HL-60/S4 (cell line): ENCODE data around the gene OPN1LW.
"Not testable (repeated sequence)": the region's sequence is repeated elsewhere in the genome, so short reads cannot be mapped to it uniquely, and the experiment has no call there.

ENCODE experiments used
- in situ Hi-C: fragments of 300-500 bp; cut with MboI; formaldehyde crosslinking; loops from 2 replicates; pipeline ENCODE4 v1.14.3; 2022; ENCODE audit warnings: low sequenced_read_pairs

Gene OPN1LW

DNA sequence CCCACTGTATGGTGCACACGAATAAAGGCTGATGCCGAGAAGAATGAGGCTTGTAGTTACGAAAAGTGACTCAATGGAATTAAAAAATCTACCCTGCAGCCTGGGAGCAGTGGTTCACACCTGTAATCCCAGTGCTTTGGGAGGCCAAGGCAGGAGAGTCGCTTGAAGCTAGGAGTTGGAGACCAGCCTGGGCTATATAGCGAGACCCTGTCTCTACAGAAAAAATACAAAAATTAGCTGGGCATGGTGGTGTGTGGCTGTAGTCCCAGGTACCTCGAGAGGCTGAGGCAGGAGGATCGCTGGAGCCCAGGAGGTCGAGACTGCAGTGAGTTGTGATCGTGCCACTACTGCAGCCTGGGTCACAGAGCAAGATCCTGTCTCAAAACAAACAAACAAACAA, 11.7 kb upstream of the OPN1LW start:
- in situ Hi-C loops: no loop called here

DNA sequence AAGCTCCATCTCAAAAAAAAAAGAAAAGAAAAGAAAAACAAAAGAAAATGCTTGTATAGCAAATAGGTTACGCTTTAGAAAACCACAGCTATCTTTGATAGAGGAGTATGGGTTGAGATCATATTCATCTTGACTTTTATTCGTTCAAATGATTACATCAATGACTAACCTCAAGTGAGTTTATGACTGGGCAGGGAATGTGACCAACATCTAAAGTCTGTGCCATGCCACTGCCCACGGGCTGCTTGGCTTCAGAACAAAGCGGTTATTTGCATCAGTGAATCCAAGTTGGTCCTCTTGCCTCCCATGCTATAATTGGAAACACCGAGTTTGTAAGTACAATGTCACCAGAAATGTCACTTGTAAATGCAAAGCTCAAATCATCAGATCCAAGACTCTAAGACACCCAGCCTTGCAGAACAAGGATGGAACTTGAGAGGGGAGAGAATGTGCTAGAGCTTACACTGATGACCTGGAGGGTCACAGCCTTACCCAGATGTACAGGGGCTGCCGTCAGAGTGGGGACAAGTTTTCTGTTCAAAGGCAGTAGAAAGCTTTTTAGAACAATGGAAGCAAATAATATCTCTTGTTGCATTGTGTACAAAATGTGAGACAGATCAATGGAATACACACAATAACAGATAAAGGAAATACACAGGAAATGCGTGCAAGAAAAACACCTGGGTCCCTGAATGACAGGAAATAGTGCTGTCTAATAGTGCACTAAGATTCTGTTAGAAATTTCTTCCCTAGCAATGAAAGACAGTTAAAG, 8.4 kb upstream of the OPN1LW start:
- in situ Hi-C loops: no loop called here

DNA sequence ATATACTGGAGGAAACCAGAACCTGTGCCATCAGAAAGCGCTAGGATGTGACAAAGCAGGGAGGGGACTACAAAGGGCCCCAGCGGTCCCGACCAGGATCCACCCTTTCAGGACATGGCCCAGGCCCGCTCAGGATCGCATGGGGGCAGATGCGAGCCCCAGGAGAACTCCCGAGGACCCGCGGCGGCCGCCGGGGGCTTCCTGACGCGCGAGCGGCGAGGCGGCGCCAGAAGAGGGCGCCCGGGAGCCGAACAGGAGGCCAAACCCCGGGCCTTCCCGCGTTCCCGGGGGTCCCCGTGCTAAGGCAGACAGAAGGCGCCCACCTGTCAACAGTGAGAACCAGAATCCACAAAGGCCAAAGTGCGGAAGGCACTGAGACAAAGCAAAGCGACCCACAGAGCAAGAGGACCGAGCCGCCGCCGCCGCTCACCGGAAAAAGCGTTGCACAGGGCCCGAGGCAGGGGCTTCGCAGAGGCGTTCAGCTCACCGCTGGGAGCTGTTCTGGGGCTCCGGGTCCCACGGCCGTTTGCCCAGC, 7.3 kb upstream of the OPN1LW start:
- in situ Hi-C loops: no loop called here

DNA sequence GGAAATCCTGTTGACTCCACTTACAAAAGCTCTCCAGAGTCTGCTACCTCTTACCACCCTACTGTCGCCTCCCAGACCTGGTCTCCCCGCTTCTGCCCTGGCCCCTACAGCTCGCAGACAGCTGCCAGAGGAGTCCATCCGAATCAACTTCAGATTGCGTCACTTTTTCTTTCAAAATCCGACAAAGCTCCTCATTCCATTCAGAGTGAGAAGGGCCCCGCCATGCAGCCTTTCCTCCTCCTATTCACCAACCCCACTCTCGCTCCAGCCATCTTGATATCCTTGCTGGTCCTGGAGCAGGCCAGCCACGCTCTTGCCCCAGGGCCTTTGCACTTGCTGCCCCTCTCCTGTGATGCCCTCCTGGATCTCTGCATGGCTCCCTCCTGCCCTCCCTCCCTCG, 5.2 kb upstream of the OPN1LW start:
- in situ Hi-C loops: no loop called here

DNA sequence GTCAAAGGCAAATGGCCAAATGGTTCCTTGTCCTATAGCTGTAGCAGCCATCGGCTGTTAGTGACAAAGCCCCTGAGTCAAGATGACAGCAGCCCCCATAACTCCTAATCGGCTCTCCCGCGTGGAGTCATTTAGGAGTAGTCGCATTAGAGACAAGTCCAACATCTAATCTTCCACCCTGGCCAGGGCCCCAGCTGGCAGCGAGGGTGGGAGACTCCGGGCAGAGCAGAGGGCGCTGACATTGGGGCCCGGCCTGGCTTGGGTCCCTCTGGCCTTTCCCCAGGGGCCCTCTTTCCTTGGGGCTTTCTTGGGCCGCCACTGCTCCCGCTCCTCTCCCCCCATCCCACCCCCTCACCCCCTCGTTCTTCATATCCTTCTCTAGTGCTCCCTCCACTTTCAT, 3.8 kb upstream of the OPN1LW start:
- in situ Hi-C loops: no loop called here

DNA sequence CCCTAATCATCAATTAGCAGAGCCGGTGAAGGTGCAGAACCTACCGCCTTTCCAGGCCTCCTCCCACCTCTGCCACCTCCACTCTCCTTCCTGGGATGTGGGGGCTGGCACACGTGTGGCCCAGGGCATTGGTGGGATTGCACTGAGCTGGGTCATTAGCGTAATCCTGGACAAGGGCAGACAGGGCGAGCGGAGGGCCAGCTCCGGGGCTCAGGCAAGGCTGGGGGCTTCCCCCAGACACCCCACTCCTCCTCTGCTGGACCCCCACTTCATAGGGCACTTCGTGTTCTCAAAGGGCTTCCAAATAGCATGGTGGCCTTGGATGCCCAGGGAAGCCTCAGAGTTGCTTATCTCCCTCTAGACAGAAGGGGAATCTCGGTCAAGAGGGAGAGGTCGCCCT, 3.3 kb upstream of the OPN1LW start:
- in situ Hi-C loops: no loop called here

DNA sequence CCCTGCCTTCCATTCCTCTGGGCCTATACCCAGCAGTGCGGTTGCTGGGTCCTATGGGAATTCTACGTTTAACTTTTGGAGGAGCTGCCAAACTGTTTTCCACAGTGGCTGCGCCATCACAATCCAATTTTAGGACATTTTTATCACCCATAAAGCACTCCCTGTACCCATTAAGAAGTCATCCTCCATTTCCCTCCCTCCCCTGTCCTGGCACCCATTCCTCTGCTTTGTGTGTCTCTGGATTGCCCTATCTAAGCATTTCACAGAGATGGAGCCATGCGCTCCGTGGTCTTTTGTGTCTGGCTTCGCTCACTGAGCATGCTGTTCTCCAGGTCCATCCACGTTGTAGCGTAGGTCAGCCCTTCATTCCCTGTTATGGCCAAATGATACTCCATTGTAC, 1.7 kb upstream of the OPN1LW start:
- in situ Hi-C loops: no loop called here

DNA sequence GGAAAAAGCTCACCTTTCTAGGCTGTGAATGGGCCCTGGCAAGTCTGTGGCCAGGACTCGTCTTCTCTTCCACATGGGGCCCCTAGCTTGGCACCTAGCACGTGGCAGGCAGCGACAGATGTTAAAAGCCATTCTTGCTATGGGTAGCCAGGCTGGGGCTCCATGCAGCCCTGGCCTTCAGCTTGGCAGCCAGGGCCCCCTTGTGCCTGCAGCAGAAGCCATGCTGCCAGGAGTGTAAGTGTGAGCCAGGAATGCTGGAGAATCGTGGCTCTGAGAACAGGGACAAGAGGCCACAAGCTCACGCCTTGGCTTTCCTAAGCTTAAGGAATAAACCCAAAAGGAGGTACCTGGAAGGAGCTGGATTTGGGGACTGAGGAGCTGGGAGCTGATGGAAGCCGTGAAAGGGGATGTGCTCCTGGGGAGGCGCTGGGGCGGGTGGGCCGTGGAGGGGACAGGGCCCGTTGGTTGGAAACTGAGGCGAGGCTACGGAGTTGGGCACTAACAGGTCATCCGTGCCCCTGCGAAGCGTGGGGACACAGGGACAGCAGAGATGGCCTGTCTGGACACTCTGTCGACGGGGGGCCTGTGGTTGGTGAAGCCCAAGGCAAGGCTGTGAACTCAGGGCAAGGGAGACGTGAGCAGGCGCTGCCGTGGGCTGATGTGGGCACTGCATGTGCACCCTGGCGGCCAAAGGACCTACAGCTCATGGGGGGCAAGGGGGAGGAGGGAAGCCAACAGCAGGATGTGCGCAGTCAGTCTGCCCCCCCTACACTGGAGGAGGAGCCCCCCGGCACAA, 895 bp upstream of the OPN1LW start:
- in situ Hi-C loops: no loop called here

DNA sequence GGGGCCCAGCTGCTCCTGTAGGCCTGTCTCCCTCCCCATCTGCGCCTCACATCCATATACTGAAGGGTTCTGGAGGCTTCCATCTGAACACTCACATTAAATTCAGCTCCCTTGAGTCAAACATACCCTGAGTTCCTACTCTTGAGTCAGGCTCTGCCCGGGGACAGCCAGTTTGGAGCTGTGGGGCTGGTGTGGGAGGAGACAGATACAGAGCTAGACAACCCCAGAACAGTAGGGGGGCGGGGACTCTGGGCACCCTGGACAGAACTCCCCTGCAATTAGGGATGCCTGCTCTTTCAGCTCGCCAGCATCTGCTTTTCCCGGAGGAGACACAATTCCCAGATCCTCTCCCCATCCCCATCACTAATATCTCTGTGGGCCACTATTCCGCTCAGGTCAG, 7.0 kb downstream of the OPN1LW start:
- in situ Hi-C loops: not testable (repeated sequence)

DNA sequence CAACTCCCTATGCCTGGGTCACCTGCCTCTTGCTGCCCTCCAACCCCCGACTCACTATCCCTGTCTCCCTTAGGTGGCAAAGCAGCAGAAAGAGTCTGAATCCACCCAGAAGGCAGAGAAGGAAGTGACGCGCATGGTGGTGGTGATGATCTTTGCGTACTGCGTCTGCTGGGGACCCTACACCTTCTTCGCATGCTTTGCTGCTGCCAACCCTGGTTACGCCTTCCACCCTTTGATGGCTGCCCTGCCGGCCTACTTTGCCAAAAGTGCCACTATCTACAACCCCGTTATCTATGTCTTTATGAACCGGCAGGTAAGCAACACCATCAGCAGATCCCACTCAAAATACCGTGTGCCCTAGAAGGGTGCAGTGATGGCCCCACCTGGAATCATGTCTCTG, 12.2 kb downstream of the OPN1LW start:
- in situ Hi-C loops: not testable (repeated sequence)

DNA sequence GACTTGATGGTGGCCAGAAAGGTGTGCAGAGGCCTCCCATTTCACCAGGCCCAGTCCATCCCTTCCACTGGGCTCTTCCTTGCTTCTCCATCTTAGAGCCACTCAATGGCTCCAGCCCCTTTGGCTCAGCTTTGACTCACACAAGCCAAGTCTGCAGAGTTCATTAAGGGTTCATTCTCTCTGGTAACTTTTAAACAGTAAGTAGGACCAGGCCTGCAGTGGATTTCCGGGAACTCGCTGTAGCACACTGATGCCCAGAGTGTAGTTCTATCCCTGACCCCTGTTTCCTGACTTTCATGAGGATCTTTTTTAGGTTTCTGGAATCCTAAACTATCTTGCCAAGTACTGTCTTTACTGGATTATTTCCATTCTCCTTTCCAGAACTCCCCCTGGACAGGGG, 13.2 kb downstream of the OPN1LW start:
- in situ Hi-C loops: not testable (repeated sequence)

DNA sequence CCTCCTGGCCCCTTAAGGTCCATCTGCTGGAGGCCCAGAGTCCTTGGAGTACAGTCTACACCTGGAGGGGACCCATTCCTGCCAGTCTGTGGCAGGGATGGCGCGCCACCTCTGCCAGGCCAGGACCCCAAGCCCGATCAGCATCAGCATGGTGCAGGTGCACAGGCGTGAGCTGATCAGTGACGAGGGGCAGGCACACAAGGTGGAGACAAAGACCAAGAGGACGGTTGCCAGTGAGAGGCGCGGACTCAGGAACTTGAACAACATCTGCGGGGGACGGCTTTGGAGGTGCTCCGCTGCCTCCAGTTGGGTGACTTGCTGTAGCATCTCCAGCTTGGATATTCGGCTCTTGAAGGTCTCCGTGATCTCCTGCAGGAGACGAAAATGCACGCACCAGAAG, 15.3 kb downstream of the OPN1LW start:
- in situ Hi-C loops: not testable (repeated sequence)

DNA sequence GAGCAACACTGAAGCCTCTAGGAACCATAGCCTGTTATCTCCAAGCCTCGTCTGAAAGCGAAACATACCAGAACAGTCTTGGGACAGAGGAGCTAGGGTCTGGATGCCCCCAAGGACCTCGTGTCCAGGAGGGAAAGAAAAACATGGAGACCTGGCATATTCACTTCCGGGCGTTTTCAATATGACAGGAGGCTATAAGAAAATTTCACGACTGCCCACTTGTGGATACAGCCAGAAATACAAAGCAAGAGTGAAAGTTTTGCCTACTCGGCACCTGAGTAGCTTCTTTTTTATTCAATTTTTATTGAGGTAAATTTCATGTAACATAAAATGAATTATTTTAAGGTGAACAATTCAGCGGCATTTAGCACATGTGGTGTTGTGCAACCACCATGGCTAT, 20.9 kb downstream of the OPN1LW start:
- in situ Hi-C loops: not testable (repeated sequence)

DNA sequence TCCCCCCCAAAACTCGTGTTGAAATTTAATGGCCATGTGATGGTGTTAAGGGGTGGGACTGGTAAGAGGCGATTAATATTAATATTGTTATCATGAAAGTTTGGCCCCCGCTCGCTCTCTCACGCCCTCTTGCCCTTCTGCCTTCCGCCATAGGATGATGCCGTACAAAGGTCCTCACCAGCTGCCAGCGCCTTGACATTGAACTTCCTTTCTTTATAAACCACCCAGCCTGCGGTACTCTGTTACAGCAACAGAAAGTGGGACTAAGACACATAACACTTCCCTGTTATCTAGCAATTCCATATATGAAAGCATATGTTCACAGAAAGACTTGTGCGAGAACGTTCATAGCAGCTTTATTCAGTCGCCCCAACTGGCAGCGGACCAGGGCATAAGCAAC, 24.3 kb downstream of the OPN1LW start:
- in situ Hi-C loops: not testable (repeated sequence)

DNA sequence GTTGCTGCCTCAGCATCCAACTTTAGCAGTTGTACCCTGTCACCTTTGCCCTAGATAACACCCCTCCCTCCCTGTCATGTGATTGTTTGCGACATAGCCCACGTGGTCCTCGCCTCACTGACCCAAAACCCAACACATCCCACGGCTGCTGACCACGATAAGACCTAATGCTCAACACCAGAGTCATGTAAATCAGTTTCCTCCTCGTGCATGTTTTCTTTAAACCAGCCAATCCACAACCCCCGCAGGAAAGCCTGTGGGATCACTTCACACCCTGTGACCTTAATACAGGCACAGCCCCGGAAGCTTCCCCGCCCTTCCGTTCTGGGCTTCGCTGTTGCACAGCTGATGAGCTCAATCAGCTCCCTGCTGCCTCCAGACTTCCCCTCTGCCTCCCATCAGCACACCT, 28.5 kb downstream of the OPN1LW start:
- in situ Hi-C loops: not testable (repeated sequence)

DNA sequence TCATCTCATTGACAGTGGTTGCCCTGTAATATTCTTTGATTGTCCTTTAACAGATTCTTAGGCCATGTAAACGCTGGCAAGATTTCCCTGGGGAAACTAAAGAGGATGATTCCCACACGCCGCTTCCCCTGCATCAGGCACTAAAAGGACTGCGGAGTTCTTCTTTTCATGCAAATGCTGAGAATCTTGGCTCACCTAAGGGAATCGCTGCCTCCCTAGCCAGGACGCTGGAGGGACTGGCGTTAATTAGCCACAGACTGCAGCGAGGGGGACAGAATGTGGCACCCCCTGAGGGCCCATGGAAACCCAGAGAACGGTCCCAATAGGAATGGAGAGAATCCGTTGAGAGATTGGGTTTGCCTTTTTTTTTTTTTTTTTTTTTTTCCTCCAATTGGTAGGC, 30.3 kb downstream of the OPN1LW start:
- in situ Hi-C loops: not testable (repeated sequence)

DNA sequence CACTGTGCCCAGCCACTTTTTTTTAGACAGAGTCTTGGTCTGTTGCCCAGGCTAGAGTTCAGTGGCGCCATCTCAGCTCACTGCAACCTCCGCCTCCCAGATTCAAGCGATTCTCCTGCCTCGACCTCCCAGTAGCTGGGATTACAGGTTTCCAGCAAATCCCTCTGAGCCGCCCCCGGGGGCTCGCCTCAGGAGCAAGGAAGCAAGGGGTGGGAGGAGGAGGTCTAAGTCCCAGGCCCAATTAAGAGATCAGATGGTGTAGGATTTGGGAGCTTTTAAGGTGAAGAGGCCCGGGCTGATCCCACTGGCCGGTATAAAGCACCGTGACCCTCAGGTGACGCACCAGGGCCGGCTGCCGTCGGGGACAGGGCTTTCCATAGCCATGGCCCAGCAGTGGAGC, 38.3 kb downstream of the OPN1LW start, which contains the start of gene OPN1MW:
OPN1MW (plus strand) TSS at position 301 of the 400 bp plus-strand sequence; CDS start at position 383, 82 bp downstream.
- in situ Hi-C loops: not testable (repeated sequence)

DNA sequence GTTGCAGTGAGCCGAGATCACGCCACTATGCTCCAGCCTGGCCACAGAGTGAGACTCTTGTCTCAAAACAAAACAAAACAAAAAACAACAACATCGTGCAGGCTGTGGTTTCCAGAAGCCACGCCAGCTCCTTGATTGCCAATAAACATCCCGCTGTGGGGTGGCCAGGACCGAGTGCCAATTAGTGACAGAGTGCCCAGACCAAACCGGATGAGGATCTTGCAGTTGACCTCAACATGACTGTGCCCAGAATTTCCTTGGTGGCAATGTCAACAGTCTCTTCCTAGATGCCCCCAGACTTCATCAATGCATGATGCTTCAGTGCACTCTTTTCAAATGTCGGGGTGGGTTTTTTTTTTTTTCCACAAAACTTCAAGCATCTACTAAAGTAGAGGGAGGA, 39.8 kb downstream of the OPN1LW start:
- in situ Hi-C loops: not testable (repeated sequence)

DNA sequence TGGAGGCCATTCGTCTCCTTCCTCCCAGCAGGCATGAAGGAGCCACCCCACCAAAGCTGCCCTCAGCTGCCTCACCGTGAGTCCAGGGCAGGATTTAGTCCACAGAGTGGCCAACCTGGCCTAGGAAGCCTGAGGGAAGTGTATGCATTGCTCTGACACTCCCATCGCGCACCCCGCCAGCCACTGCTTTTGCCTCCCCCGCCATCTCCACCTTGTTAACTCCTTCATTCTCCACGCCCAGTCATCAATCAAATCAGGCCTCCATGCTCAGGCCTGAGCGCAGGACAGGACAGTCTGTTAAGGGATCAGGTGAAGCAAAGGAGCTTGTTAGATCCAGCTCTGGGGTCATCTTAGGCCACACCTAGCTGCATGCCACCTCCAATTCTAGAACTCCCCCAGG, 48.8 kb downstream of the OPN1LW start:
- in situ Hi-C loops: not testable (repeated sequence)

DNA sequence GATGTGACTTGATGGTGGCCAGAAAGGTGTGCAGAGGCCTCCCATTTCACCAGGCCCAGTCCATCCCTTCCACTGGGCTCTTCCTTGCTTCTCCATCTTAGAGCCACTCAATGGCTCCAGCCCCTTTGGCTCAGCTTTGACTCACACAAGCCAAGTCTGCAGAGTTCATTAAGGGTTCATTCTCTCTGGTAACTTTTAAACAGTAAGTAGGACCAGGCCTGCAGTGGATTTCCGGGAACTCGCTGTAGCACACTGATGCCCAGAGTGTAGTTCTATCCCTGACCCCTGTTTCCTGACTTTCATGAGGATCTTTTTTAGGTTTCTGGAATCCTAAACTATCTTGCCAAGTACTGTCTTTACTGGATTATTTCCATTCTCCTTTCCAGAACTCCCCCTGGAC, 50.3 kb downstream of the OPN1LW start:
- in situ Hi-C loops: not testable (repeated sequence)

DNA sequence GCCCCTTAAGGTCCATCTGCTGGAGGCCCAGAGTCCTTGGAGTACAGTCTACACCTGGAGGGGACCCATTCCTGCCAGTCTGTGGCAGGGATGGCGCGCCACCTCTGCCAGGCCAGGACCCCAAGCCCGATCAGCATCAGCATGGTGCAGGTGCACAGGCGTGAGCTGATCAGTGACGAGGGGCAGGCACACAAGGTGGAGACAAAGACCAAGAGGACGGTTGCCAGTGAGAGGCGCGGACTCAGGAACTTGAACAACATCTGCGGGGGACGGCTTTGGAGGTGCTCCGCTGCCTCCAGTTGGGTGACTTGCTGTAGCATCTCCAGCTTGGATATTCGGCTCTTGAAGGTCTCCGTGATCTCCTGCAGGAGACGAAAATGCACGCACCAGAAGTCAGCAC, 52.4 kb downstream of the OPN1LW start:
- in situ Hi-C loops: not testable (repeated sequence)
